Body of pancreas (tissue), 4 donors: ENCODE measurements around the gene INSYN2B.

Experiments
- CTCF ChIP-seq, 7 experiments: fragments of 450-650 bp in 4 of 7; fragments of 200-600 bp in 3 of 7; sonication (generic) in 3 of 7; IDR thresholded peaks; one replicate each; pipeline ENCODE4 v1.5.1; 2016 to 2019; ENCODE audit warnings: antibody characterized with exemption in 7 of 7
- POLR2A ChIP-seq, 3 donors: fragments of 450-650 bp; IDR thresholded peaks; one replicate each; pipeline ENCODE4 v1.6.1; 2016; ENCODE audit warnings: antibody characterized with exemption in 3 of 3, mild to moderate bottlenecking in 2 of 3

GRCh38 chr5:169958278-169958677 is 22.0 kb downstream of the INSYN2B start:
- TF ChIP-seq CTCF (IDR thresholded peaks at IDR 0.05) = no peak
- TF ChIP-seq POLR2A (IDR thresholded peaks at IDR 0.05) = no peak
